Activated CD8-positive, alpha-beta memory T cell treated with anti-CD3 and anti-CD28 coated beads, Interleukin-2, amount 50 U/mL, for 24 hours (primary cell): ENCODE data around the gene MAD1L1.
"Not testable (repeated sequence)": the region's sequence is repeated elsewhere in the genome, so short reads cannot be mapped to it uniquely, and the experiment has no call there.

ENCODE experiments used
- DNase-seq: peaks from one replicate; pipeline ENCODE4 v3.0.0-alpha.2; 2020; ENCODE audit errors: extremely low read depth

MAD1L1 gene

DNA sequence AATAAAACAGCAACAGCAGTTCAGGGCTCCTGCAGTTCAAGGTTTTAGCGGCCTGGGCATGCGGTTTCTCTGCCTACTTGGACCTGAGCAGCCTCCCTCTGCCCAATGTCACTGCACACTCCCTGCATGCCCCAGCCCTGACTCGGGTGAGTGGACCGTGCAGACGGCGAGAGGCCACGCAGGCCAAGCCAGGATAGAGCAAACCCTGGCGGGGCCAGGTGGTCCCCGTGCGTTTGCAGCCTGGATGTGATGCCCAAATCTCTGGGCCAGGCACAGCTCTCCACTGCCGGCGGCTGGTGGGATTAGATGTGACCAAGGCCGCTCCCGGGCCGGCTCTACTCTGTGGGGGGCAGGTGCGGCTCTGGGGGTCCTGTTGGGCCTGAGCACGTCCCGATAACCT, 392.0 kb downstream of the MAD1L1 start:
- DNase-seq, result not testable (repeated sequence)

DNA sequence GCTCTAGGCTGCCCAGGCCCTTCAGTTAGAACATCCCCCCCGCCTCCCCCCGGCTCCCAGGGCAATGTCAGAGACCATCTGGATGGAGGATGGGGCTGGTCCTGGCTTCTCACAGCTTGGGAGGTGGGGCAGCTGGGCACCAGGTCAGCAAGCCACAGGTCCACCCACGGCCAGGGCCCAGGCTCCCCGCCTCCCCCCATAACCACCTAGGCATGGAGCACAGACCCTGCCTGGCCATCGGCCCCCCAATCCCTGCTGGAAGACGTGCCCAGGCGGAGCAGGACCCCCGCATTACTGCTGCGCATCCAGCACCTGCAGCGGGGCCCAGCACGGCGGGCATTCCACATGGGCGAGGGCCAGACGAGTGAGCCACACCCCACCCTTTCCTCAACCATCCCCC, 393.0 kb downstream of the MAD1L1 start:
- no peak for DNase-seq

DNA sequence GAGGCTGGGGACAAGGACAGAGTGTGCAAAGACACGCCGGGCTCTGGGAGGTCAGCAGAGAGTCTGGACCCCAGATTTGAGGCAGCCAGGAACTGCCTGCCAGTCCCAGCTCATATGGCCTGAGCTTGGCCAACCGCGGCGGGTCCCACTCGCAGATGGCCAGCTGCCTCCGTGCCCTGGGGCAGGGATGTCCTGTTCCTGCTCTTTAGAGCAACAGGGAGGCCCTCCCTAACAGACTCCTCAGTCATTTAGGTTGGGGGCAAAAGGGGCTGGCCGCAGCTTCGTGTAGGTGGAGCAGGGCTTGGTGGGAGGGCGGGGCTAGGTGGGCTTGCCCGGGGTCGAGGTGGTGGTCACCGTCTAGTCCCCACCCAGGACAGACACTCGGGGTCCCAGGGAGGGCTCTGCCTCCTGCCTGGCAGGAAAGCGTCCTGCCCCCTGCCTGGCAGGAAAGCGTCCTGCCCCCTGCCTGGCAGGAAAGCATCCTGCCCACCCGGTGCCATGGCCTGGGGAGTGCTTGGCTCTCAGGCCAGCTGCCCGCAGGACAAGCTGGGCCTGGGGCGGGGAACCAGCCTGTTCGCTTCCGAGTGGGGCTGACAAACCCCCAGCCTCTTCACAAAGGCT, 393.7 kb downstream of the MAD1L1 start:
- not testable (repeated sequence) for DNase-seq

DNA sequence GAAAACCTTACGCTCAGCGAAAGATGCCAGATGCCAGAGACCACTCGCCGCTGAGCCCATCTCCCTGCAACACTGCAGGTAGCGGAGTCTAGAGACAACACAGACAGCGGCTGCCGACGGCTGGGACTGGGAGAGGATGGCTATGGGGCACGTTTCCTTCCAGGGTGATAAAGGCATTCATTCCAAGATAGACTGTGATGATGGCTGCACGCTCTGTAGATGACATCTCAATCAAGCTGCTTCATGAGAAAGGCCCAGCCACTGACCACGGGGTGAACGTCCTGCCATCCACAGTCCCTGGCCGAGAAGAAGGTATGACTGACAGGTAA, 394.2 kb downstream of the MAD1L1 start:
- not testable (repeated sequence) for DNase-seq

DNA sequence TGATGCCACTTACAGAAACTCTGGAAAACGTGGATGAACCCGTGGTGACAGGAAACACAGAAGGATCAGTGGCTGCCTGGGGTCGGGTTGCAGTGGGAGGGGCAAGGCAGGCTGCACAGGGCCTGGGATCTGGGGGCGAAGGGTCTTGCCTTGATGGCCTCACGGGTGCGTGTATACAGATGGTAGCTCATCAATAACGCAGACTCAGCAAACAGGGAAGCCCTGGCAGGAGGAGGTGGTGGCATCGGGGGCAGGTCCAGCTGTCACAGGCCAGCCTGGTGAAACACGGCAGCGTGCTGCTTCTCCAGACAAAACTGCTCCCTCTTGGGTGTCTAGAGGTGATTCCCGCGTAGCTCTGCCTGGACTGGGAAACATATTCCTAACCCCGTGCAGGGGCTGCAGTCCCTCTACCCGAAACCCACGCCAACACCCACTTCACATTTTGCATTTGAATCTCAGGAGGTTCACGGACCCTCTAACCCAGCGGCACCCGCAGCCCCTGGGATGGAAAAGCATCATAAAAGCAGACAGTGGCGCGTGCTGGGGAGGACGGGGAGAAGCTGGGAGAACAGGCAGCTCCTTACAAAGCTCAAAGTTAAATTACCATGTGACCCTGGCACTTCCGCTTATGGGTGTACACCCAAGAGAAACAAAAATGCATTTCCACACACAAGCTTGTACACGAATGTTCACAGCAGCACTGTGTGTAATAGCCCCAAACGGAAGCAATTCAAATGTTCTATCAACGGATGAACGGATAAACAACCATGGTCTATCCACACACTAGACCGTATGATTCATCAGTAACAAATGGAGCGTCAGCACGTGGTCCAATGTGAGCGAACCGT, 394.8 kb downstream of the MAD1L1 start:
- DNase-seq, result not testable (repeated sequence)

DNA sequence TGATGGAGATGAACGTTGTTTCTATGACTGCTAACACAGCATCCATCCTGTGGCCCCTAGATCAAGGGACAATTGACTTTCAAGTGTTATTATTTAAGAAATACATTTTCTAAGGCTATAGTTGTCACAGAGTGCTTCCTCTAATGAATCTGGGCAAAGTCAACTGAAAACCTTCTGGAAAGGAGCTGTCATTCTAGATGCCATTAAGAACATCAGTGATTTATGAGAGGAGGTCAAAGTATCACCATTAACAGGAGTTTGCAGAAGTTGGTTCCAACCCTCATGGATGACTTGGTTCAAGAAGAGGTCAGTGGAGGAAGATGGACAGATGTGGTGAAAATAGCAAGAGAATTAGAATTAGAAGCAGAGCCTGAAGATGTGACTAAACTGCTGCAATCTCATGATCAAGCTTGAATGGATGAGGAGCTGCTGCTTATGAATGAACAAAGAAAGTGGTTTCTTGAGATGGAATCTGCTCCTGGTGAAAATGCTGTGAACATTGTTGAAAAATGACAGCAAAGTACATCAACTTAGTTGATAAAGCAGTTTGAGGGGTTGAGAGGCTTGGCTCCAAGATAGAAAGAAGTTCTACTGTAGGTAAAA, 400.7 kb downstream of the MAD1L1 start:
- not testable (repeated sequence) for DNase-seq

DNA sequence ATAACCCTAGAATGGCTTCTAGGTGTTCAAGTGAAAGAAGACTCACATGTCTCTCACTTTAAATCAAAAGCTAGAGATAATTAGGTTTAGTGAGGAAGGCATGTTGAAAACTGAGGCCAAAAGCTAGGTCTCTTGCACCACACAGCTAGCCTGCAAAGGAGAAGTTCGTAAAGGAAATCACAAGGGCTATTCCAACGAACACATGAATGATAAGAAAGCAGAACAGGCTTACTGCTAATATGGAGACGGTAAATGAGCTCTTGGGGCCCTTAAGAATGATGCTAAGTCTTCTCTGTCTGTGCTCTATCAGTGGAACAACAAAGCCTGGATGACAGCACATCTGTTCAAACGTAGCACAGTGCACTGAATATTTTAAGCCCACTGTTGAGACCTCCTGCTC, 401.3 kb downstream of the MAD1L1 start:
- DNase-seq, result not testable (repeated sequence)

DNA sequence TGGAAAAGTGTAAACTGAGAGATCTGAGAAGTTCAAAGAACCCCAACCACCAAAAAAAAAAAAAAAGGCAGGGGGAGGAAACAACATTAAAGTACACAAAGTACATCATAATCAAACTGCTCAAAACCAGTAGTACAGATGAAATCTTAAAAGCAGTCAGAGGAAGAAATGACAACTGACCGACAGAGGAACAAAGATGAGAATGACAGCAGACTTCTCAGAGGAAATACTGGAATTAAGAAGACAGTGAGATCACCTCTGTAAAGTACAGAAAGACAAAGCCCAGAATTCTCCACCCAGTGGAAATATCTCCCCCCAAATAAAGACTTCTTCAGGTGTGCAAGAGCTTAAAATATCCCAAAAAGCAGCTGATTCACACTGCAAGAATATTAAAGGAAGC, 403.1 kb downstream of the MAD1L1 start:
- DNase-seq, result not testable (repeated sequence)

DNA sequence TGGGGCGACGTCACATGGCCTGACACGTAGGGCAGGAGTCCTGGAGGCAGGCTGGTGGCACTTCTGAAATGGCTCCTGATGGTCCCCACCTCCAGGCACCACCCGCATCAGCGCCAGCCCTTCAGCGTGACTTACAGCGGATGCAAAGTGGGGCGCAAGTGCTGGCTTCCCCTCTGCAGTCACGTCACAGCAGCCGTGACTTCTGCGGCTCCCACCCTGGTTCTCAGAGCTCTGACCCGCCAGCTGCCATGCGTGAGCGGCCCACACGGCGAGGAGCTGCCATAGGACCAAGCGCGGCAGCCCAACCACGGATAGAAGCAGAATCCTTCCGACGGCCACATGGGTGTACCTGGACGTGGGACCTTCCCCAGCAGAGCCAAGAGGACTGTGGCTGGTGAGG, 403.6 kb downstream of the MAD1L1 start:
- no peak for DNase-seq

DNA sequence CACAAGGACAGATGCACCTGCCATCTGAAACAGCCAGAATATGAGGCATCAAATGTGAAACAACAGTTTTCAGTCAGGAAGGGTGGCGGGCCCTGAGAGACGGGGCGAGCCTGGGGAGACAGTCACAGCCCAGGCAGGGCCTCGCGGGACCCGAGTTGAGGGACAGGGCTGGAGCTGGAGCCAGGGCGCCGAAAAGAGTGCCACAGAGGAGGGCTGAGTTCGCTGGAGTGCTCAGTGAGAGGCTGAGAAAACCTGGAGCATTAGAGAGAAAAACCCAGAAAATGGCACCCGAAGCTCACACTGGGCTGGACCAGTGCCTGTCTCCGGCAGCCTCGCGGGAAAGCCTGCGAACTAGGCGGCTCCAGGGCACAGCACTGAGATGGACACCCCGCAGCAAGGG, 404.6 kb downstream of the MAD1L1 start:
- not testable (repeated sequence) for DNase-seq

DNA sequence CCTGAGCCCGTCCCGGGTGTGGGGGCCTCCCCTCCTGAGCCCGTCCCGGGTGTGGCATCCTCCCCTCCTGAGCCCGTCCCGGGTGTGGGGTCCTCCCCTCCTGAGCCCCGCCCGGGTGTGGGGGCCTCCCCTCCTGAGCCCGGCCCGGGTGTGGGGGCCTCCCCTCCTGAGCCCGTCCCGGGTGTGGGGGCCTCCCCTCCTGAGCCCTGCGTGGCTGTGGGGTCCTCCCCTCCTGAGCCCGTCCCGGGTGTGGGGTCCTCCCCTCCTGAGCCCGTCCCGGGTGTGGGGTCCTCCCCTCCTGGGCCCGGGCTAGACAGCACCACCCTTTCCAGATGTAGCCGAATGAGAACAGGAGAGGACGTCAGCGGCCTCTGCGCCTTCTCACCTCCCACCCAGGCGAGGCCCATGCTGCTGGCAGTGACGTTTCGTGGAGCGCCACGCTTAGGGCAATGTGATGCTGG, 405.2 kb downstream of the MAD1L1 start:
- DNase-seq, result not testable (repeated sequence)

DNA sequence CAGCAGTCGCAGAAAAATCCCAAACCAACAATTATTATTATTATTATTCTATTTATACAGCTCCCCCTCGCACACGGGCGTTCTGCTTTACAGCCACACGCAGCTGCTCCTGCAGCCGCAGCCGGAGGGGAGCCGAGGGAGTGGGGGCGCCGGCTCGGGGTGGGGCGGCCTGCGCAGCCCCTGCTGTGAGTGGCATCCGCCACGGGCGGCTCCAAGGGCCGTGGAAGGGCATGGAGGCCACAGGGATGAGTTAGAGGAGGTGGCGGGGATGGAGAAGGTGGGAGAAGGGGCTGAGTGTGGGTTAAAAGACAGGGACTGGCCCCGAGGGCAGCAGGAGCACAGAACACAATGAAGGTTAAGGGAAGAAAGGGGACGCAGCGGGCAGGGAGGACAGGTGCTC, 405.8 kb downstream of the MAD1L1 start:
- DNase-seq, result not testable (repeated sequence)

DNA sequence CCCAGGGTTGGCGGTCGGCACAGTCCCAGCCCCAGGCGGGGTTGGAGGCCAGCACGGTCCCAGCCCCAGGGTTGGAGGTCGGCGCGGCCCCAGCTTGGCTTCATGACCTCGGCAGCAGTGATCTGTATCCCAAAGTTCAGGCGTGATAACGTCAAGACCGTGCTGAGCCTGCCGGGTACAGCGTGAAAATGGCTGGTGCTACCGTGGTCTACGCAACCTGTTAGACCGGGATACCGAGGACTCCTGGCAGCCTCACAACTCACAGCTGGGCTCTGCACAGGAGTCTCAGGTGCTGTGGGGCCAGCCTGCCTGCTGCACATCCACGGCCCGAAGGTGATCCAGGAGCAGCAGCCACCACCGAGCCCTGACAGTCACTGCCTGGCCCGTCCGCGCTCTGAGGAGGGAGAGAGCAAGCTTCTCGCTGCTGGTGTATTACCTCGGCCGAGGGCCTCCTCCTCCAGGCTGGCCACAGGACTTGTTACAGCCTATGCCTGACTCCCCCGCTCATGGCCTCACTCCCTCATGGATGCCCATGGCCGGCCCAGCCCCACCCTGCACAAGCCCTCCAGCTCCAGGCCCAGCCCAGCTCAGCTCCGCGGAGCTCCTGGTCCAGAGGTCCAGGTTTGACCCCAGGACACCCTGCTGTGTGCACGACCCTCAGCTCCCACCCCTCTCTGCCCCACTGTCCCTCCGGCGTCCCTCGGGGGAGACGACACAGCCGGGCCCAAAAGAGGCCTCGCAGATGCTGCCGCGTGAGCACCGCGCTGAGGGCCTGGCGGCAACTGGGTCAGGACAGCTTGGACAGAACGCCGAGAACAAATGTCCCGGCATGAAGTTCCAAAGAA, 406.6 kb downstream of the MAD1L1 start:
- DNase-seq, result no peak

DNA sequence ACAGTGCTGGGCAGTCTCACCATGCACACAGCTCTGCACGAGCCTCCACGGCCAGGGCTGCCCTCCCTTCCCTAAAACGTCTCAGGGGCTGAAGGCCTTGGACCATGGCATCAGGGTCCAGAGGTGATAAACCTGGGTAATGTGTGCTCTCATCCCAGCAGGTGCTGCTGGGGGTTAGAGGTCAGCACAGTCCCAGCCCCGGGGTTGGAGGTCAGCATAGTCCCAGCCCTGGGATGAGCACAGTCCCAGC, 407.2 kb downstream of the MAD1L1 start:
- not testable (repeated sequence) for DNase-seq

DNA sequence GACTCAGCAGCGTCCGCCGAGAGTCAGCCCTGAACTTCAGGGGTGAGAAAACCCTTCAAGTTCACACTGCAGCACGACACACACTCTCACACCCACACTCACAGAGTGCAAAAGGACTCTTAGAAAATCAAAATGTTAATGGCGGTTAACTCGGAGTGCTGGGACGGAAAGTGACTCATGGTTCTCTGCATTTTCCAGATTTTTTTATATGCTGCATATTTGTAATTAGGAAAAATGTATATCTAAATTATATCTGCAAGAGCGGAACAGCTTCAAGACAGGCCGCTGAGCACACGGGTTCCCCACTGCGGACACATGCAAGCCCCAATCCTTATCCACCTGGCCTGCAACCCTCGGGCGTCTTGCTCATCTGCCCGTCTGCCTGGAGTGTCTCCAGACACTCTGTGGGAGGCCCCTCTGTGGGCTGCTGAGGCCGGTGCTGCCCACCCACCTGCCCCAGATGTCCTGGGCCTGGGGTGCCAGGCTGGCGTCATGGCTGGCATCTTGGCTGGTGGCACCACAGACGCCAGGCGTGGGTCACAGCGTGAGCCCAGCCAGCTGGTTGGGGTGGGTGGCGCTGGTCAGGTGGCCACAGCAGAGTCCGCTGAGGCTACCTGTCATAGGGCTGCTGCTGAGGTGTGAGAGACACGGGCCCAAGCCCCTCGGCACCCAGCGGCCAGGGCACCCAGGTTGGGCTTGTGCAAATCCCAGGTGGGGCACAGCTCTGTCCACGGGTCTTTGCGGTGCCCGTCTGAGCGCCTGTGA, 407.7 kb downstream of the MAD1L1 start:
- not testable (repeated sequence) for DNase-seq

DNA sequence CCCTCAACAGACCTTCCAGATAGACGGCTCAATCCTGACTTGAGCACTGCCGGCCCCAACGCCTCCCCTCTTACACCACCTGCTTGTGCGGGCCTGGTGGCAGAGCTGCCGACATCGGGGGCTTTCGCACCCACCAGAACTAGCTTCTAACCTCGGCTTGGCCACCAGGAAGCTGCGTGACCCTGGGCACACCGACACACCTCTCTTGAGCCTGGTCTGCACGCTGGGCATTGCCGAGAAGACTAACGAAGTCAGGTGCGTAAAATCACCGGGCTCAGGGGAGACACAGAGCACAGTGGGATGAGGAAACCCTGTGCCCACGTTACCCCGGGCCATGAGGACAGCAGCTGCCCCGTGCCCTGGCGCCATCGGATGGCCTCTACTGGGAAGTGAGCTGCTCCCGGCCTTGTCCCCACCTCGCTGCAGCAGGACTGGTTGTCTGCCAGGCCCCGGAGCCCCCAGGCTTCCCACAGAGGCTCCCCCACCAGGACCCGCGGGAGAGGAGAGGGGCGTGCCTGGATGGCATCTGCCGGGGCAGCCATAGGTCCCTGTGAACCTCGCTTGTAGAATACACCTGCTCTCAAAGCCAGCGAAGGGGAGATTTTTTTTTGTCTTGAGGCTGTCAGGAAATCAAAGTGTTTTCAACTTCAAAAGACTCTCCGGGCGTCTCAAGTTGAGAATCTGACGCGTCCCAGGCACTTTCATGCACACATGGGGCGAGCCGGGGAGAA, 408.4 kb downstream of the MAD1L1 start:
- DNase-seq, result not testable (repeated sequence)

DNA sequence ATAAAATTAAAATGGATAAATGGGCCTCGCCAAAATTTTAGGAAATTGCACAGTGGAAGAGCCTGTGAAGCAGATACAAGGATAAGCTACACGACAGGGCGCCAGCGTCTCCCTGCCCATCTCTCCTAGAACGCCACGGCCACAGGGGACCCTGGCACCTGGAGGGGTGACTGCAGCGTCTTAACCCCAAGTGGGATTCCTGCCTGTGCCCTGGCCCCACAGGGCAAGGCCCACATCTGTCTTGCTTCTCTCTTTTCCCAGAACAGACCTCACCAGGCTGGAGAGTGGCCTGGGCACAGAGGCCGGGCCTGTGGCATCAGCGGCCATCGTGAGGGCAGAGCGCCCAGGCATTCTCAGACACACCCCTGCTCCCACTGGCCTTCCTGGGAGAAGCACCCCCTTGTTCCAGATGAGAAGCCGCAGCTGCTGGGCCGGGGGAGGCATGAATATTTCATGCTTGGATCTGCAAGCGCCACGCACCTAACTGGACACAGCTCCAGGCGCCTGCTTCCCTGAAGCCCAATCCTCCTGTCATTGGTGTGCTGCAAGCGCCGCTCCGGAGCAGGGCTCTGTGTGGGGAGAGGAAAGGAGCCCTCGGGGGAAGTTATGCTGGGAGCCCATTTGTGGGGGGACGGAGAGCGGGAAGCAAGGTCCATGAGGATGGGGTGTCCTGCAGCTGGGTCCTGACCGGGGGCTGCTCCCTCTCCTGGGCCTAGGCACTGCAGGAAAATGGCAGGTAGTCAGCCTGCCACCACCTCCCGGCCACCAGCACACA, 409.2 kb downstream of the MAD1L1 start:
- no peak for DNase-seq

DNA sequence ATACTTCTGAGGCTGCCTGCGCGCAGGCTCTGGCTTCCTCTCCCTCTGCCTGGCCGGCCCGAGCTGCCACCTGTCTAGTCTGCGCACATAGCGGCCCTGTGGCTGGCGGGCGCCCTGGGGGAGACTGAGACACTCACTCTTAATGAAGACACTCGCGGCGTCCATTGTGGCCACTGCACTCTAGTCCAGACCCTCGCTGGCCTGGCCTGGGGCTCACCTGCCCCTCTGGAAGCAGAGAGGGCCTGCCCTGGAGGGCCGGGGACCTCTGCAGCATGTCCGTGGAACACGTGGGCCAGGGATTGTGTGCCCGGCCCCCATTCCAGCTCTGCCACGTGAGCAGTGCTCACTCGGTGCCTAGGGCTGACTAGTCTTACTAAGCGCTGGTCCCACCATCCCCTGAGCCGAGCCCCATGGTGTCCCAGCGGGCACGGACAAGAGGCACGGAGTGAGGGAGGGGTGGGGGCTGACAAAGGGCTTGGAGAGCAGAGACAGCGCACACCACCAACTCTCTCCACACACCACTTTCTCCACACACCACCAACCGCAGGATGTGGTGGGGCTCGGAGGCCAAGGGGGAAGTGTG, 413.4 kb downstream of the MAD1L1 start:
- no peak for DNase-seq

DNA sequence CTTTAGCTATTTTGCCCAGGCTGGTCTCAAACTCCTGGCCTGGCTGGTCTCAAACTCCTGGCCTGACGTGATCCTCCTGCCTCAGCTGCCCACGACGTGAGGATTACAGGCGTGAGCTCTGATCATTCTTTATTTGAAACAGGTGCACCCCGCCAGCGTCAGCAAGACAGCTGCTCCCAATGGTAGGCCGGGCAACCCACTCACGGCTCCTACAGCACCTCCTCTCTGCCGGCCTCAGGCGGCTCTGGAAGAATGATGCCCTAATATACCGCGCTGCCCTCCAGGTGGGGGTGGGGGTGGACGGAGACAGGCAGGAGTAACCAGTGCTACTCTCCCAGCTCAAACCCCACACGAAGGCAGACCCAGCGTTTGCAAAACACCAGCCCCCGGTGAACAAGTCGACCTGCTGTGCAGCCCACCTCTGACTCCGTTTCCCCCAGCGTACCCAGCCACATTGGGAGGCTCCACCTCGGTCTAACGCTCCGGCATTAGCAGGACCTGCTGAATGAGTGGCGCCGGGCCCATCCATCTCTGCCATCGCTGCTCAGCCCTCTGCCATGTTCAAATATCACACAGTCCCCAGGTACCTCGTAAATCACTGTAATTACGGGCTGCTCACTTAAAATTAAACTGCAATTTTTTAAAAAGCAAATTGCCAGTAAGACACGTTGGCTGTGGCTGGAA, 414.0 kb downstream of the MAD1L1 start:
- DNase-seq, result no peak
